GM19397 (cell line): ENCODE results near the gene PCDH18.

Source experiments
- ATAC-seq: cut with Tn5 transposase; IDR thresholded peaks from one replicate; pipeline ENCODE4 v1.9.1; 2021; ENCODE audit warnings: mild to moderate bottlenecking, moderate library complexity; ENCODE audit not compliant: unreplicated experiment

Gene PCDH18

GRCh38 chr4:137471461-137471860 is 60.8 kb downstream of the PCDH18 start:
- no peak for ATAC-seq

GRCh38 chr4:137470806-137471205 is 61.5 kb downstream of the PCDH18 start:
- no peak for ATAC-seq
